Gastroesophageal sphincter (tissue), 3 donors: Measurements from ENCODE around the gene ATP5ME.
A peak's percentile ranks its signal among the peaks of the same experiment; 100 is the strongest.

Experiments
- CTCF ChIP-seq, 4 experiments: fragments of 200-600 bp in 2 of 4; fragments of 450-650 bp in 2 of 4; sonication (generic) in 1 of 4; IDR thresholded peaks; one replicate each; pipeline ENCODE4 v1.5.1; 2017 to 2019; ENCODE audit warnings: antibody characterized with exemption in 4 of 4, mild to moderate bottlenecking in 2 of 4, moderate library complexity in 2 of 4
- POLR2A ChIP-seq, 2 donors: fragments of 450-650 bp; IDR thresholded peaks; one replicate each; pipeline ENCODE4 v1.6.1; 2017; ENCODE audit warnings: antibody characterized with exemption in 2 of 2, mild to moderate bottlenecking in 2 of 2, moderate library complexity in 1 of 2

GRCh38 chr4:705278-706082 lies 31.4 kb upstream of the ATP5ME start, which contains the start of gene PCGF3:
- peak in 1 of 4 experiments; percentile 8 for TF ChIP-seq CTCF (IDR thresholded peaks at IDR 0.05)
- peak; percentile 34 to 76 for TF ChIP-seq POLR2A (IDR thresholded peaks at IDR 0.05)
